Peyer's patch (tissue), 4 donors: ENCODE results near the gene TSHZ1.

Experiments
- POLR2A ChIP-seq, 2 donors: fragments of 450-650 bp; IDR thresholded peaks; one replicate each; pipeline ENCODE4 v1.5.1; 2017; ENCODE audit warnings: antibody characterized with exemption in 2 of 2, mild to moderate bottlenecking in 2 of 2, moderate library complexity in 2 of 2
- TF ChIP-seq, protein P1 (sequence below), 6 experiments: fragments of 450-650 bp in 4 of 6; fragments of 200-600 bp in 2 of 6; sonication (generic) in 1 of 6; IDR thresholded peaks; one replicate each; pipeline ENCODE4 v1.5.1; 2017 to 2019; ENCODE audit warnings: antibody characterized with exemption in 6 of 6, mild to moderate bottlenecking in 3 of 6, moderate library complexity in 1 of 6

DNA sequence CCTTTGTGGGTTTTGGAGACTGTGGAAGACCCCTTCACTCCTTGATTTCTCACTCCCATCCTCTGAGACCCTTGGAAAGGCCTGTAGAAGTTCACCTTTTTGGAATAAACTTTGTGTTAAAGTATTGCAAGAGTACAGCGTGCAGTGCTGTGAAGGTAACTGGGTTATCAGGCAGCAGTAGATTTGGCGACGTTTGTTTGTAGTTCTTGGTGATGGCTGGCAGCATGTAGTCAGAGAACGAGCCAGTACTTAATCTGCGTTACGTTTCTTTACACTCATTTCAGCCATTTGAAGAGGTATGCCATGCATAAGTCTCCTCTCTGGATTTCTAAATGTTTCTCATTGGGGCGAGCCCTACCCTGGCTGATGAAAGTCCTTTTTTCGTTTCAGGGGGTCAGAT lies 64.6 kb downstream of the TSHZ1 start:
- TF ChIP-seq, protein P1, sequence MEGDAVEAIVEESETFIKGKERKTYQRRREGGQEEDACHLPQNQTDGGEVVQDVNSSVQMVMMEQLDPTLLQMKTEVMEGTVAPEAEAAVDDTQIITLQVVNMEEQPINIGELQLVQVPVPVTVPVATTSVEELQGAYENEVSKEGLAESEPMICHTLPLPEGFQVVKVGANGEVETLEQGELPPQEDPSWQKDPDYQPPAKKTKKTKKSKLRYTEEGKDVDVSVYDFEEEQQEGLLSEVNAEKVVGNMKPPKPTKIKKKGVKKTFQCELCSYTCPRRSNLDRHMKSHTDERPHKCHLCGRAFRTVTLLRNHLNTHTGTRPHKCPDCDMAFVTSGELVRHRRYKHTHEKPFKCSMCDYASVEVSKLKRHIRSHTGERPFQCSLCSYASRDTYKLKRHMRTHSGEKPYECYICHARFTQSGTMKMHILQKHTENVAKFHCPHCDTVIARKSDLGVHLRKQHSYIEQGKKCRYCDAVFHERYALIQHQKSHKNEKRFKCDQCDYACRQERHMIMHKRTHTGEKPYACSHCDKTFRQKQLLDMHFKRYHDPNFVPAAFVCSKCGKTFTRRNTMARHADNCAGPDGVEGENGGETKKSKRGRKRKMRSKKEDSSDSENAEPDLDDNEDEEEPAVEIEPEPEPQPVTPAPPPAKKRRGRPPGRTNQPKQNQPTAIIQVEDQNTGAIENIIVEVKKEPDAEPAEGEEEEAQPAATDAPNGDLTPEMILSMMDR (IDR thresholded peaks at IDR 0.05) = no peak
- no peak for TF ChIP-seq POLR2A (IDR thresholded peaks at IDR 0.05)
